ENCODE data around the gene NUP210.

DNA sequence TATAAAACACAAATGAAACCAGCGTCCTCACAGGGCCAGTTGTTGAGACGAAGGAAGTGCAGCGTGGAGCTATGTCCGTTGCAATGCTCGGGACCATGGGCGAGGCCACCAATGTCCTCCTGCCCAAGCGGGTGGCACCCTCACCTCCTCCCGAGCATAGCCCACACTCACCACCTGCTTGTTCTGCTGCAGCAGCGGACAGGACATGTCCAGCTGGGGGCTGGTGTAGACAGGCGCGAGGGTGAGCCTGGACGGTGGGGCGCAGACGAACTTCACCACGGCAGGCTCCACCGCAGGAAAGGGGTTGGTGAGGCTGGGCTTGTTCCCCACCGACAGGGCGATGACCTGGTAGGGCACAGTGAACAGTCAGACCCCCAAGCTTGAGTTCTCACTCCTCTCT, 62.1 kb downstream of the NUP210 start:
- TF ChIP-seq GABPA (IDR thresholded peaks at IDR 0.05 in 1 of 2, conservative IDR thresholded peaks at IDR 0.05 in 1 of 2) (no peak), FOXA1 (IDR thresholded peaks at IDR 0.05) (no peak), HNF4G (IDR thresholded peaks at IDR 0.05) (no peak), TAF1 (conservative IDR thresholded peaks at IDR 0.05) (no peak), RAD21 (IDR thresholded peaks at IDR 0.05) (no peak), YY1 (IDR thresholded peaks at IDR 0.05) (no peak)
- TF ChIP-seq, protein P1, sequence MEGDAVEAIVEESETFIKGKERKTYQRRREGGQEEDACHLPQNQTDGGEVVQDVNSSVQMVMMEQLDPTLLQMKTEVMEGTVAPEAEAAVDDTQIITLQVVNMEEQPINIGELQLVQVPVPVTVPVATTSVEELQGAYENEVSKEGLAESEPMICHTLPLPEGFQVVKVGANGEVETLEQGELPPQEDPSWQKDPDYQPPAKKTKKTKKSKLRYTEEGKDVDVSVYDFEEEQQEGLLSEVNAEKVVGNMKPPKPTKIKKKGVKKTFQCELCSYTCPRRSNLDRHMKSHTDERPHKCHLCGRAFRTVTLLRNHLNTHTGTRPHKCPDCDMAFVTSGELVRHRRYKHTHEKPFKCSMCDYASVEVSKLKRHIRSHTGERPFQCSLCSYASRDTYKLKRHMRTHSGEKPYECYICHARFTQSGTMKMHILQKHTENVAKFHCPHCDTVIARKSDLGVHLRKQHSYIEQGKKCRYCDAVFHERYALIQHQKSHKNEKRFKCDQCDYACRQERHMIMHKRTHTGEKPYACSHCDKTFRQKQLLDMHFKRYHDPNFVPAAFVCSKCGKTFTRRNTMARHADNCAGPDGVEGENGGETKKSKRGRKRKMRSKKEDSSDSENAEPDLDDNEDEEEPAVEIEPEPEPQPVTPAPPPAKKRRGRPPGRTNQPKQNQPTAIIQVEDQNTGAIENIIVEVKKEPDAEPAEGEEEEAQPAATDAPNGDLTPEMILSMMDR (IDR thresholded peaks at IDR 0.05; ENCODE audit: low read depth, low read length, missing input control), result no peak
- TF ChIP-seq, protein P2, sequence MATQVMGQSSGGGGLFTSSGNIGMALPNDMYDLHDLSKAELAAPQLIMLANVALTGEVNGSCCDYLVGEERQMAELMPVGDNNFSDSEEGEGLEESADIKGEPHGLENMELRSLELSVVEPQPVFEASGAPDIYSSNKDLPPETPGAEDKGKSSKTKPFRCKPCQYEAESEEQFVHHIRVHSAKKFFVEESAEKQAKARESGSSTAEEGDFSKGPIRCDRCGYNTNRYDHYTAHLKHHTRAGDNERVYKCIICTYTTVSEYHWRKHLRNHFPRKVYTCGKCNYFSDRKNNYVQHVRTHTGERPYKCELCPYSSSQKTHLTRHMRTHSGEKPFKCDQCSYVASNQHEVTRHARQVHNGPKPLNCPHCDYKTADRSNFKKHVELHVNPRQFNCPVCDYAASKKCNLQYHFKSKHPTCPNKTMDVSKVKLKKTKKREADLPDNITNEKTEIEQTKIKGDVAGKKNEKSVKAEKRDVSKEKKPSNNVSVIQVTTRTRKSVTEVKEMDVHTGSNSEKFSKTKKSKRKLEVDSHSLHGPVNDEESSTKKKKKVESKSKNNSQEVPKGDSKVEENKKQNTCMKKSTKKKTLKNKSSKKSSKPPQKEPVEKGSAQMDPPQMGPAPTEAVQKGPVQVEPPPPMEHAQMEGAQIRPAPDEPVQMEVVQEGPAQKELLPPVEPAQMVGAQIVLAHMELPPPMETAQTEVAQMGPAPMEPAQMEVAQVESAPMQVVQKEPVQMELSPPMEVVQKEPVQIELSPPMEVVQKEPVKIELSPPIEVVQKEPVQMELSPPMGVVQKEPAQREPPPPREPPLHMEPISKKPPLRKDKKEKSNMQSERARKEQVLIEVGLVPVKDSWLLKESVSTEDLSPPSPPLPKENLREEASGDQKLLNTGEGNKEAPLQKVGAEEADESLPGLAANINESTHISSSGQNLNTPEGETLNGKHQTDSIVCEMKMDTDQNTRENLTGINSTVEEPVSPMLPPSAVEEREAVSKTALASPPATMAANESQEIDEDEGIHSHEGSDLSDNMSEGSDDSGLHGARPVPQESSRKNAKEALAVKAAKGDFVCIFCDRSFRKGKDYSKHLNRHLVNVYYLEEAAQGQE (IDR thresholded peaks at IDR 0.05), result no peak
- TF ChIP-seq, protein P3, sequence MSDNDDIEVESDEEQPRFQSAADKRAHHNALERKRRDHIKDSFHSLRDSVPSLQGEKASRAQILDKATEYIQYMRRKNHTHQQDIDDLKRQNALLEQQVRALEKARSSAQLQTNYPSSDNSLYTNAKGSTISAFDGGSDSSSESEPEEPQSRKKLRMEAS (IDR thresholded peaks at IDR 0.05), result no peak
- TF ChIP-seq, protein P4, sequence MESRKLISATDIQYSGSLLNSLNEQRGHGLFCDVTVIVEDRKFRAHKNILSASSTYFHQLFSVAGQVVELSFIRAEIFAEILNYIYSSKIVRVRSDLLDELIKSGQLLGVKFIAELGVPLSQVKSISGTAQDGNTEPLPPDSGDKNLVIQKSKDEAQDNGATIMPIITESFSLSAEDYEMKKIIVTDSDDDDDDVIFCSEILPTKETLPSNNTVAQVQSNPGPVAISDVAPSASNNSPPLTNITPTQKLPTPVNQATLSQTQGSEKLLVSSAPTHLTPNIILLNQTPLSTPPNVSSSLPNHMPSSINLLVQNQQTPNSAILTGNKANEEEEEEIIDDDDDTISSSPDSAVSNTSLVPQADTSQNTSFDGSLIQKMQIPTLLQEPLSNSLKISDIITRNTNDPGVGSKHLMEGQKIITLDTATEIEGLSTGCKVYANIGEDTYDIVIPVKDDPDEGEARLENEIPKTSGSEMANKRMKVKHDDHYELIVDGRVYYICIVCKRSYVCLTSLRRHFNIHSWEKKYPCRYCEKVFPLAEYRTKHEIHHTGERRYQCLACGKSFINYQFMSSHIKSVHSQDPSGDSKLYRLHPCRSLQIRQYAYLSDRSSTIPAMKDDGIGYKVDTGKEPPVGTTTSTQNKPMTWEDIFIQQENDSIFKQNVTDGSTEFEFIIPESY (IDR thresholded peaks at IDR 0.05), result no peak
- TF ChIP-seq, protein P5, sequence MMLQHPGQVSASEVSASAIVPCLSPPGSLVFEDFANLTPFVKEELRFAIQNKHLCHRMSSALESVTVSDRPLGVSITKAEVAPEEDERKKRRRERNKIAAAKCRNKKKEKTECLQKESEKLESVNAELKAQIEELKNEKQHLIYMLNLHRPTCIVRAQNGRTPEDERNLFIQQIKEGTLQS (IDR thresholded peaks at IDR 0.05), result no peak

Measured in liver (tissue), 3 donors.